Transverse colon (tissue), 3 donors: ENCODE measurements around the gene INPP5B.

ENCODE experiments used
- CTCF ChIP-seq, 5 experiments: fragments of 200-600 bp in 3 of 5; fragments of 450-650 bp in 2 of 5; sonication (generic) in 3 of 5; IDR thresholded peaks; 1 replicate in 2 of 5; 2 replicates in 3 of 5; pipeline ENCODE4 v1.5.1; 2016 to 2017; ENCODE audit warnings: antibody characterized with exemption in 5 of 5, inconsistent platforms in 3 of 5, mild to moderate bottlenecking in 2 of 5, moderate library complexity in 1 of 5
- EP300 ChIP-seq: sonication (generic); formaldehyde crosslinking; IDR thresholded peaks from one replicate; pipeline ENCODE4 v1.6.1; 2017; ENCODE audit warnings: antibody characterized with exemption, low read depth
- POLR2A ChIP-seq: fragments of 450-650 bp; IDR thresholded peaks from one replicate; pipeline ENCODE4 v1.6.1; 2016; ENCODE audit warnings: antibody characterized with exemption, mild to moderate bottlenecking, moderate library complexity

- TF ChIP-seq CTCF (IDR thresholded peaks at IDR 0.05) (no peak), EP300 (no peak), POLR2A (no peak)
Measured at GRCh38 chr1:37945251-37945650, 1.6 kb downstream of the INPP5B start.
